GM11168 (cell line): Measurements from ENCODE around the gene MACROD2.
"Not testable (repeated sequence)": the region's sequence is repeated elsewhere in the genome, so short reads cannot be mapped to it uniquely, and the experiment has no call there.

Source experiments
- in situ Hi-C: fragments of 300-500 bp; cut with MboI; formaldehyde crosslinking; loops from one replicate; pipeline ENCODE4 v1.12.0; 2022; ENCODE audit warnings: low sequenced_read_pairs; ENCODE audit not compliant: unreplicated experiment

MACROD2 gene

DNA sequence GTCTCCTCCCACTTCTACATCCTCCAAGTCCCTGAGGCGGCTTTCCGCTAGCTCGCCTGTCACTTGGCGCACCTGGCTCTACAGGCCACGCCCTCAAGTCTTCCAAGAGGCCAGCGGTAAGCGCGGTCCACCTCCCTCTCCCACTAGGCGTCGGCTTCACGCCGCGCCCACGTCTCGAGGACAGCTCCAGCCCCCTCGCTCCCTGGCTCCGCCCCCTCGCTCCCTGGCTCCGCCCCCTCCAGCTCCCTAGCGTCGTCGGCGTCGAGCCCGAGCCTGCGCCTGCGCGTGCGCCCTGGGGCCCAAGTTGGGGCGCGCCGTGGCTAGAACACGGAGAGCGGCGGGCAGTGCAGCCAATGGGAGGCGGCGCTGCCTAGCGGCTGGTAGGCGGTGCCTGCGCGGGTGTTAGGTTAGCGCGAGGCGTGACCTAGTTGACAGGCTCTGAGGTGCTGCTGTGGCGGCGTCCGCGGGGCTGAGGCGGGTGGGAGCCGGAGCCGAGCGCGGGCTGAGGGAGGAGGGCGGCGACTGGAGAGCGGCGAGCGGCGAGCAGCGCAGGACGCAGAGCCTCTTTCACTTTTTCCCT is at the start of gene MACROD2:
MACROD2 (plus strand) TSS at position 431 of the 580 bp plus-strand sequence.
- in situ Hi-C loops, result no loop called here

DNA sequence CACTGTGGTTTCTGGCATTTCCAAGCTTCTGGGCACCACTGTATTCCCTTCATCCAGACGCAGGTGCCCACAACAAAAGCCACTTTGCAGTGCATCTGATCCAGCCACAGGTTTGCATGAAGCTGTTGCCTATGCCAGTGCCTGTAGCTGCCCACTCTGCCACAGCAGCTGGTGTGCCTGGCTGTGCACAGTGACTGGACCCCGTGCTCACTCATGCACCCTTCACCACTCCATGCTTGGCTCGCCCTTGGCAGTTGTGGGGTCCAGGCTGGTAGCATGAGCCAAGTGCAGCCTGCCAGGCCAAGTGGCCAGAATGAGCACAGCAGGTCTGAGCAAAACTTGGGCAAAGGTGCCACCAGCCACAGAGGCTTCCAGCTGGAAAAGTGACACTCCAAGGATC is 47.6 kb upstream of the MACROD2 start:
- in situ Hi-C loops, result no loop called here

DNA sequence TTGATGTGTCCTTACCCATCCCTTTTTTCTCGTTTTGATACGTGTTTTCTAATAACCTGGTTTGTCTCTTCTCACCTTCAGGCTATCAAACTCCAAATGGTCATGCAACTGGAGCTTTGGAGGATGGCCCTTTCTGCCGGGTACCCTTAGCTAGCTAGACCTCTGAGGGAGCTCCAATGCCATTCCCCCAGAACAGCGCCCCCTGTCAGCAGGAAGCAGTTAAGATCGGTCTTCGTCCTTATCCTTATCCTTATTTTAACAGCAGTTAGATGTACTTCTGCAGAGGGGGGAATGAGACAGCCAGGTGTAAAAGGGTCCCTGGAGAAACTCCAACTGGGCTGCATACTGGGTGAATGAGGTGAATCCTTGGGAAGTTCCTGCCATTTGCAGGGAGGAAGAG is 42.1 kb upstream of the MACROD2 start:
- in situ Hi-C loops, result no loop called here

DNA sequence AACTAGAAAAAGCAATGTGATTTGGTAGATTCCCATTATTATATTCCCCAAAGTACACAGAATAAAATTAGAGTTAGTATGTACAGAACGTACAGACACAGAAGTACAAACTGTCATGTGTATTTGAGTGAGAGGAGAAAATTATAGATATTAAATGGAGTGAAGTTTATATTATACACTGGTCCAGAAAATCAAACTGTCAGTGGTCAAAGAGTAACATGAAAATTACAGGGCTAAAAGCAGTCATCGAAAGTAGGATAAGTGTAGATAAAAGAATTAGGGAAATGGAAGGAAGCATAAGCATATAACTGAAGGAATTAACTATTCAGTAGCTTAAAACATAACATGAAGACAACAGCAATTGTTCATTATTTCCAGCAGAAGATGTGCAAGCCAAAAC is 35.2 kb upstream of the MACROD2 start:
- in situ Hi-C loops, result no loop called here

DNA sequence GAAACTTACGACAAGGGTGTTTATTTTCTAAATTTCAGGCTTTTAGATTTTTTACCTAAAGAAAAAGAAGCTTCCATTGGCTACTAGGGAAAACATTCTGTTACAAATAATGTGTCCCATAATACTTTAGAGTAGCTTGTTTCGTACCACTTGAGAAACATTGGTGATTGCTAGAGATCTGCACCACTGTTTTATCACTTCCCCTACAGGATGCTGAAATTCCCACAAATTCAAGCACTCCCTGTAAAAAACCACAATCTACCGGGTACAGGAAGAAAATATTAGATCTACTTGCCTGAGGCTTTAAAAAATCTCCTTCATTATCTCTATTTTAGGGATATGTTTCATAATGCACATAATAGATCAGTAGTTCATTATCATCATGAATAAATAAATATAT is 34.8 kb upstream of the MACROD2 start:
- in situ Hi-C loops, result no loop called here

DNA sequence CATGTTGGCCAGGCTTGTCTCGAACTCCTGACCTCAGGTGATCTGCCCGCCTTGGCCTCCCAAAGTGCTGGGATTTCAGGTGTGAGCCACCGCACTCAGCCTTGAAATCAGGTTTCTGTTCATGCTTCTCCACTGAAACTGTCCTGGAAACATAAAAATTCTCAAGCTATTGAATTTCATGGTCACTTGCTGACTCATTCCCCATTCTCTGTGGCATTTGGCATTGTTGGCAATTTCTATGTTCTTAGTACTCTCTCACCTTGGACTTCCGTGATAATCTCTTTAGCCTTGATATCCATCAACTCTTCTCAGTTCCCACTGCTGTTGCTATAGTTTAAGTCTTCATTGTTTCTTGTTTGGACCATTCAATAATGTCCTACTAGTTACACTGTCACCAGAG is 11.1 kb upstream of the MACROD2 start:
- in situ Hi-C loops, result no loop called here

DNA sequence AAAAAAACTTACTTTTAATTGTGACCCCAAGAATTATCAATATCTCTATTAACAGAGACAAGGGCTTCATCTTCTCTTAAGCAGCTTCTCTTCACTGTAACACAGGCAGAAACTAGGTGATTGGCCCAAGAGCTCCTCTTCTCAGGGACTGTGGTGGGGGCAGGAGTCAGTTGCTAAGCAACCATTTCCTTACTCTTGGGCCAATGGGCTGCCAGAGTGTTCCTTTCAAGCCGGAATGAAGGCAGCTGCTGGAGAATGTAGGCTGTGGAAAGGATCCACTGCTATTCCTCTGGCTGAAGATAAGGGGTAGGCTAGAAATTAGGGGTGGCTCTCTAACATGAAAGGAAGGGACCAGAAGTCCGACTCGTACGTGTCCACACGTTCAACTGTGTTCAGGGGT is 4.9 kb upstream of the MACROD2 start, which contains the start of gene SEL1L2:
SEL1L2 (minus strand) TSS at position 150 of the 400 bp plus-strand sequence; CDS start at position 70, 80 bp downstream.
- in situ Hi-C loops, result no loop called here

DNA sequence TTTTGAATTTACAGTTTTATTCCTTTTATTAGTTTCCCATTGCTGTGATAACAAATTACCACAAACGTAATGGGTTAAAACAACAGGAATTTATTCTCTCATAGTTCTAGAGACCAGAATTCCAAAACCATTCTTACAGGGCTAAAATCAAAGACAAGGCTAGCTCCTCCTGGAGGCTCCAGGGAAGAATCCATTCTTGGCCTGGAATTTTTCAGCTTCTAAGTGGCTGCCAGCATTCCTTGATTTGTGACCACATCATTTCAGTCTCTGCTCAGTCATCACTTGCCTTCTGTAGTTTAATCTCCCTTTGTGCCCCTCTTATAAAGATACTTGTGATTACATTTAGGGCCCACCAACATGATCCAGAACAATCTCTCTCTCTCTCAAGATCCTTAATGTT is 4.0 kb upstream of the MACROD2 start:
- in situ Hi-C loops, result no loop called here

DNA sequence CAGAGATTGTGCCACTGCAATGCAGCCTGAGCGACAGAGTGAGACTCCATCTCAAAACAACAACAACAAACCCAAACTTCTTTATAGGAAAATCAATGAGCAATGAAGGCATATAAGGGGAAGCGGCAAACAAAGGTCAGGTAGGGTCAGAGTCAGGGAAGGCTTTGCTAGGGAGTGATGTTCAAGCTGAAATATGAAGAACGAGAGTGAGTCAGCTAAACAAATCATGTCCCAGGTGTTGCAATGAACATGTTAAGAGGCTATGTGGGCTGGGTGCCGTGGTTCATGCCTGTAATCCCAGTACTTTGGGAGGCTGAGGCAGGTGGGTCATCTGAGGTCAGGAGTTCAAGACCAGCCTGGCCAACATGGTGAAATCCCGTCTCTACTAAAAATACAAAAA is 3.4 kb upstream of the MACROD2 start:
- in situ Hi-C loops, result not testable (repeated sequence)

DNA sequence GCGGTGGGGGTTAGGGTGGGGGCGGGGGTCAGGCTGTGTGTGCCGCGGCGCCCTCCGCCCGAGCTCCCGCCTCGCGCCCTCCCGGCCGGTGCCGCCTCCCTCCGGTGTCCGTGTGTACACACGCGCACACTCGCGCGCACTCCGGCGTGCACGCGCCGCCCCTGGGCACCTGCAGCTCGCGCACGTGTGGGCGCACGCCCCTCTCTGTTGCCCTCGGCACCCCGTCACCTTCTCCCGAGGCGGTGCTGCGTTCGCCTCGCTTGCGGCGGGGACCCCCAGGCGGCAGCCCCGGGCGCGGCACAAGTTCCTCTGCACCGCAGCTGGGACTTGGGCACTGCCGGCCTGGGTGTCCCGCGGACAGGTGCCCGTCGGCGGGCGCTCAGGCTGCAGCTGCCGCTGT is 525 bp downstream of the MACROD2 start:
- in situ Hi-C loops, result no loop called here

DNA sequence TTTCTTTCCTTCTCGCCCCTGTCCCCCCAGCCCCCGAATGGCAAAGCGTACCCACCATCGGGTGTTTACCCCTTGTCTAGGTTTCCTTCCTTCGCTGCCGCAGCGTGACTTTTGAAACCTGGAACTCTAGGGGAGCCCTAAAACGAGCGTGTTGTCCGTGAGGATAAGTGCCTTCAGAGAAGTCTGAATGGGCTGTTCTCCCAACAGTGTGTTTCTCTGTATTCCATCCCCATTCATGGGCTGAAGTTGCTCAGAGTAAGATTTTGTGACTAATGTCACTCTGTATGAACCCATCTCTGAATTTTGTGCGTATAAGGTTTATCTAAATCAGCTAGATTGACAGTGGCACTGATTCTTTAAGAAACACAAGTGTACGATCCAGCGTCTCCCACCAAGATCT is 949 bp downstream of the MACROD2 start:
- in situ Hi-C loops, result no loop called here

DNA sequence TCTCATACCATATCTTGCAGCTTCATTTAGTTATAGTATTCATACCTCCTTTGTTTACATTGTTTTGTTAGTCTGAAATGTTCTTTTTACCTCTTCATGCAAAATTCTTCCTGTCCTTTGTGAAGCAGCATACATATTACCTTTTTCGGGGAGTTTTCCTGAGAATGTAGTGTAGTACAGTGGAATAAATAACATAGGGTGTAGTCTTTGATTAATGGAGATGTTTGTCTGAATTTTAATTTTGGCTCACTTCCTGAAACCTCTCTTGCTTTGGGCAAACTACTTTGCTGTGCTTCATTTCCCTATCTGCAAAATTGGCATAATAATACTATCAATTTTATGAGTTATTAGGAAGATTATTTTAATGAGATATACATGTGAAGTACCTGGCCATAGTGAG is 5.6 kb downstream of the MACROD2 start:
- in situ Hi-C loops, result no loop called here

DNA sequence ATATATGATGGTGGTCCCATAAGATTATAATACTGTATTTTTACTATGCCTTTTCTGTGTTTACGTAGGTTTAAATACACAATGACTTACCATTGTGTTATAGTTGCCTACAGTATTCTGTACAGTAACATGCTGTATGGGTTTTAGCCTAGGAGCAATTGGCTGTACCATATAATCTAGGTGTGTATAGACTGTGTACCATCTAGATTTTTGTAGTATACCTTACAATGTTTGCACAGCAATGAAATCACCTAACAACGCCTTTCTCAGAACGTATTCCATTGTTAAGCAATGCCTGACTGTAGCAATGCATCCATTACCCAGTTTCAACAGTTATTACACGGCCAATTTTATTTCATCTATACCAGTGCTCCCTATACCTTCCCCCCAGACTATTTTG is 10.7 kb downstream of the MACROD2 start:
- in situ Hi-C loops, result no loop called here

DNA sequence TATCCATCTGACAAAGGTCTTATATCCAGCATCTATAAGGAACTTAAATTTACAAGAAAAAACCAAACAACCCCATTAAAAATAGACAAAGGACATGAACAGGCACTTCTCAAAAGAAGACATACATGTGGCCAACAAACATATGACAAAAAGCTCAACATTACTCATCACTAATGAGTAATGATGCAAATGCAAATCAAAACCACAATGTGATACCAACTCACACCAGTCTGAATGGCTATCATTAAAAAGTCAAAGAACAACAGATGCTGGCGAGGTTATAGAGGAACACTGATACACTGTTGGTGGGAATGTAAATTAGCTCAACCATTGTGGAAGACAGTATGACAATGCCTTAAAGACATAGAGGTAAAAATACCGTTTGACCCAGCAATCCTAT is 13.9 kb downstream of the MACROD2 start:
- in situ Hi-C loops, result no loop called here

DNA sequence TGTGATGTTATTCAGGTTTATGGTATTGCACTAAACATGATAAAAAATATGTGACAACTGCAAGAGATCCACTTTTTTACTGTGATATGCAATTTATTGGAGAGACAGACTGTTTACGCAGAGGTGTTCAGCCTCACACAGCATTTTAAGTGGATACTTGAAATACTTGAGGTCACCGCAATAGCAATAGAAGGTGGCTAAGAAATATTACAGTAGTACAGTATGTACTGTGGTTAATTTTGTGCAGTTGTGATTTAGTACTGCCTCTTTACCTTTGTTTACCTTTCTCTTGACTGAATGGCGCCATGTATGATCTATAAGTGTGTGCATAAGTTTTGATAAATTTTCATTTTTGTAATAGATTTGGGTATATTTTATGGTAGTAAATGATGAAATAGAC is 17.4 kb downstream of the MACROD2 start:
- in situ Hi-C loops, result no loop called here

DNA sequence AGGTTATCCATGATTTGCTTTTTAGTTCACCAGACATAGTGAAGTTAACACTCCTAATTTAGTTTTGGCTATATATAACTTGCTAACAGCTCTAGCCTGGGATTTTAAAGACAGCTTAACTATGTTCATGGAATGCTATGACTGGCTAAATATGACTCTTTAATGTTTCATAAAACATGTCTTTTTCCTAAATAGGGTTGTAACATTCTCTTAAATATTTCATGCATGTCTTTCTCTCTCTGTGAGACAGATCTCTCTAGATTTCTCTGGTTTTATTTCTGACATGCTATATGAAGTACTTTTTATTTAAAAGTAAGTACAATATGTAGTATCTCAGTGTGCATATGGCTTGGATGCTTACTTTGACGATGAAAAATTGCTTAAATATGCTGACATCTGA is 35.7 kb downstream of the MACROD2 start:
- in situ Hi-C loops, result no loop called here

DNA sequence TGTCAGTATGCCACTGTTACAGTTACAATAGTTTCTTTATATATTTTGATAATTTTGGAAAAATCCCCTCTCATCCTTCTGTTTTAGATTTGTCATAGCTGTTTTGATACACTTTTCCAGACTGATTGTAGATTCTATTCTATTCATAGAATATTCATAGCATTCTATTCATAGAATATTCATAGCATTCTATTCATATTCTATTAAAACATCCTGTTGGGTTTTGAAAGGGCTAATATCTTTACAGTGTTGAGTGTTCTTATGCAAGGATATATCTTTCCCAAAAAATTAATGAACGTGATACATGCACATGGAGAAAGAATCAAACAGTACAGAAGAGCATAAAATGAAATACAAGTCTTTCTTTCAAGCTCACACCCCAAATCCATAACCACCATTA is 38.0 kb downstream of the MACROD2 start:
- in situ Hi-C loops, result no loop called here

DNA sequence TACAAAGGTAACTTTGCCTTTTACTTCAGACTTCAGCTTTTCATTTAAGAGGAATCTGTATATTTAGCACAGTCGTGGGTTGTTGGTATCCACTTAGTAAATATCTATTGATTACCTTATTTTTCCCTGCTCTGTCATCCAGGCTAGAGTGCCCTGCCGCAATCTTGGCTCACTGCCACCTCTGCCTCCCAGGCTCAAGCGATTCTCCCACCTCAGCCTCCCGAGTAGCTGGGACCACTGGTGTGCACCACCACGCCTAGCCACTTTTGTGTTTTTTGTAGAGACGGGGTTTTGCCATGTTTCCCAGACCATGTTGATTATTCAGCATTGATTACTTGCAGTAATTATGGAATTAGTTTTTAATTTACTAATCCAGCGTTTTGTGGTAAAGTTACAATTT is 41.3 kb downstream of the MACROD2 start:
- in situ Hi-C loops, result no loop called here

DNA sequence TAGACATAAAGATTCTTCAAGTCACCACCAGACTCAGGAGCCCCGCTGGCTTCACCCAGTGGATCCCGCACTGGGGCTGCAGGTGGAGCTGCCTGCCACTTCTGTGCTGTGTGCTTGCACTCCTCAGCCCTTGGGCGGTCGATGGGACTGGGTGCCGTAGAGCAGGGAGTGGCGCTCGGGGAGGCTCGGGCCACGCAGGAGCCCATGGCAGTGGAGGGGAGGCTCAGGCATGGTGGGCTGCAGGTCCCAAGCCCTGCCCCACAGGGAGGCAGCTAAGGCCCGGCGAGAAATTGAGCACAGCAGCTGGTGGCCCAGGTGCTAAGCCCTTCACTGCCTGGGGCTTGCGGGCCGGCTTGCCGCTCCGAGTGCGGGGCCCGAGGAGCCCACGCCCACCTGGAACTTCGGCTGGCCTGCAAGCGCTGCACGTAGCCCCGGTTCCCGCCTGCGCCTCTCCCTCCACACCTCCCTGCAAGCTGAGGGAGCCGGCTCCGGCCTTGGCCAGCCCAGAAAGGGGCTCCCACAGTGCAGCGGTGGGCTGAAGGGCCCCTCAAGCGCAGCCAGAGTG is 49.5 kb downstream of the MACROD2 start:
- in situ Hi-C loops, result not testable (repeated sequence)

DNA sequence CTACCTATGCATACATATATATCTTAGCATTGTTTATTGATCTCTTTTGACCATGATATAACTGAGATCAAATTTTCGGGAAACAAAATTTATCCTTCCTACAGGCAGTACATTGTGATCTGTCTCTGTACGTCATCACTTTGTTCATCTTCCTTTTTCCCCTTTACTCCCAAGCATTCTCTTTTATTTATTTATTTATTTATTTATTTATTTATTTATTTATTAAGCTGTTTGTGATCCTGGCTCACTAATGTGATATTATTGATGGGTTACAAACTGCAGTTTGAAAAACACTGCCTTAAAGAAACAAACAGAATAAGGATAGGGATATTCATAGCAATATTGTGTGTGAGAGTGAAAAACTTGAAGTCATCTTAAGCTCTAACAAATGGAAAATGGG is 51.2 kb downstream of the MACROD2 start:
- in situ Hi-C loops, result no loop called here

DNA sequence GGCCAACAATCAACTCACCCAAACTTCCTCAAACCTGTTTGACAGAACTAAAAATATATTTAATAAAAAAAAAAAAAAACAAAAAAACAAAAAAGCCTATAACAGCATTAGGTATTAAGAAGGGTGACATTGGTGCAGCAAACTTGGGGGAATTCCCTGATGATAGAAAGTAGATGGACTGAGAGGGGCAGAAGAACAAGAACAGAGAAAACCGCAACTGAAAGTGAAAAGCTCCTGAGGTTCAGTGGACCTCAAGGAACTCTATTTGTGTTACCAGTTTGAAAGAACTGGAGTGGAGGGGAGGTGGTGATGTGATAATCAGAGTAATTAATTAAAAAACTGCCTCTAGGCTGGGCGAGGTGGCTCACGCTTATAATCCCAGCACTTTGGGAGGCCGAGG is 53.8 kb downstream of the MACROD2 start:
- in situ Hi-C loops, result no loop called here

DNA sequence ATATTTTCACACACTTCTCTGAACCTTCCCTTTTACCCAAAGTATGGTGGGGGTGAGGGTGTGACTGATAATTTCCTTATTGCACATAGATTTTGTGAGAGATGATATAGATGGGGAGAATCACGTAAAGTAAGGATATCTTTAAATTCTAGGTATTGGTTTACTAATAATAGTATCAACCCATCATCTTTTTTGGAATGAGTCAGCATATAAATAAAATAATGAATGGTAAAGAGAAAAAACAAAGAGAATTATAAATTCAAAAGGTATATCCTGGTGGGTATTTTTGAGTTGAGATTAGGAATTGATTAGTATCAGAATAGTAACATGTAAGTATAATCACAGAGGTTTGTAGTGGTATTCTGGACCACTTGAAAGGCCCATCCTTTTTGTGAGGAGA is 56.1 kb downstream of the MACROD2 start:
- in situ Hi-C loops, result loop anchor here (10.0 kb wide), 1 partner anchor 227 kb away; no protein-coding TSS in a partner anchor
